CD8-positive, alpha-beta memory T cell (primary cell): ENCODE data around the gene CARHSP1. TPM values are rescaled to one million over a fixed set of nuclear protein-coding genes. Genes with fewer than 3 reads are reported as not detected.
A peak's percentile ranks its signal among the peaks of the same experiment; 100 is the strongest.

Experiments used
- CTCF ChIA-PET: fragments of 350-600 bp; sonication (Branson Sonifier 250); formaldehyde crosslinking; loops from one replicate; lab custom pipeline; 2021; ENCODE audit warnings: antibody characterized with exemption; lab: Charles Lee
- POLR2A ChIA-PET: fragments of 350-600 bp; sonication (Branson Sonifier 250); formaldehyde crosslinking; loops from one replicate; lab custom pipeline; 2021; ENCODE audit warnings: antibody characterized with exemption; lab: Charles Lee
- DNase-seq, 5 donors: peaks; one replicate each; pipeline versions ENCODE4 v3.0.0 to v3.0.0-alpha.2; 2020 to 2022; ENCODE audit warnings: mixed read lengths in 1 of 5
- H3K27ac ChIP-seq: one replicate; pipeline ENCODE4 v1.7.0; 2013; ENCODE audit warnings: low read depth, mild to moderate bottlenecking, low read length, moderate library complexity
- H3K27me3 ChIP-seq: 2 replicates; pipeline ENCODE4 v1.7.0; 2013; ENCODE audit warnings: low read length, mild to moderate bottlenecking; ENCODE audit not compliant: insufficient read depth, poor library complexity, severe bottlenecking
- H3K36me3 ChIP-seq: 2 replicates; pipeline ENCODE4 v1.7.0; 2013; ENCODE audit warnings: mild to moderate bottlenecking, low read length, moderate library complexity; ENCODE audit not compliant: insufficient read depth
- H3K4me1 ChIP-seq: 2 replicates; pipeline ENCODE4 v1.7.0; 2013; ENCODE audit warnings: mild to moderate bottlenecking, low read length, moderate library complexity; ENCODE audit not compliant: insufficient read depth
- H3K4me3 ChIP-seq: 2 replicates; pipeline ENCODE4 v1.7.0; 2013; ENCODE audit warnings: mild to moderate bottlenecking, low read length
- H3K9me3 ChIP-seq: 2 replicates; pipeline ENCODE4 v1.7.0; 2013; ENCODE audit warnings: mild to moderate bottlenecking, low read length
- H3K27ac Mint-ChIP-seq, 8 donors: one replicate each; pipeline ENCODE4 v1.8.0; 2020 to 2021; ENCODE audit warnings: mixed read lengths in 8 of 8, mild to moderate bottlenecking in 6 of 8, inconsistent platforms in 3 of 8, moderate library complexity in 3 of 8
- H3K27me3 Mint-ChIP-seq, 2 donors: one replicate each; pipeline ENCODE4 v1.8.0; 2020 to 2021; ENCODE audit warnings: mixed read lengths in 2 of 2, mild to moderate bottlenecking in 1 of 2, moderate library complexity in 1 of 2
- H3K36me3 Mint-ChIP-seq, 3 donors: one replicate each; pipeline ENCODE4 v1.8.0; 2020 to 2021; ENCODE audit warnings: mixed read lengths in 3 of 3, inconsistent platforms in 1 of 3, mild to moderate bottlenecking in 1 of 3
- H3K4me1 Mint-ChIP-seq, 3 donors: one replicate each; pipeline ENCODE4 v1.8.0; 2020 to 2021; ENCODE audit warnings: mixed read lengths in 3 of 3, inconsistent platforms in 1 of 3, mild to moderate bottlenecking in 1 of 3
- H3K4me3 Mint-ChIP-seq, 7 donors: one replicate each; pipeline ENCODE4 v1.8.0; 2020 to 2021; ENCODE audit warnings: mixed read lengths in 7 of 7, mild to moderate bottlenecking in 6 of 7, moderate library complexity in 4 of 7, inconsistent platforms in 2 of 7
- H3K9me3 Mint-ChIP-seq, 5 donors: one replicate each; pipeline ENCODE4 v1.8.0; 2020 to 2022; ENCODE audit warnings: mixed read lengths in 5 of 5, mild to moderate bottlenecking in 3 of 5, moderate library complexity in 2 of 5, inconsistent platforms in 1 of 5
- polyA plus RNA-seq: library from polyadenylated mRNA; unstranded; fragments of 300-500 nt; fragmentation: Illumina TruSeq; gene quantifications from one replicate; pipeline ENCODE4 v1.2.3, GENCODE V29; 2021
- total RNA-seq, 2 experiments: library from RNA; stranded (reverse); gene quantifications; one replicate each; pipeline ENCODE4 v1.2.3, GENCODE V29; 2021

The CARHSP1 gene
- total and polyA plus RNA-seq, 3 experiments from 2014 or later = 52.6 to 58.5 (median 57.8) TPM

DNA sequence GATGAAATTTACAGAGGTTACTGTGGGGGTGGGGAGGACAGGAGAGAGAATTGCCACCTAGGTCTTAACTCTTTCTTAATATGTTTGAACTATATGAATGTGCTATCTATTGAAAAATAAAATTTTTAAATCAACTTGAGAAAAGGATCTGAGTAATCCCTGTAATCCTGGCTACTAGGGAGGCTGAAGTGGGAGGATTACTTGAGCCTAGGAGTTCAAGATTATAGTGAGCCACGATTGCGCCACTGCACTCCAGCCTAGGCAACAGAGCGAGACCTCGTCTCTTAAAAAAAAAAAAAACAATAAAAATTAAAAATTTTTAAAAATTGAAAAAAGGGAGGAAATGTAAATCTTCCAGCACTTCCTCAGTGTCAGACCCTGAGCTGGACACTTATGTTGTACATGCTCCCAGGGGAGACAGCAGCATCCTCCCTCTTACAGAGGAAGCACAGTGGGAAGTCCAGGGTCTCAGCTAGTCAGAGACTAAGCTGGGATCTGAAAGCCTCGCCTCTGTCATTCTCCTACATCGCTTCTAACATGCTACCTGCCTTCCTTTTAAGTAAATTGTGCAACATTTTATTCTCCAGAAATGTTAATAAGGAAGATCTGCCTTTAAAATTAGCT is 49.3 kb downstream of the CARHSP1 start:
- ChIA-PET POLR2A (interaction anchor here (0.7 kb wide), 1 partner anchor 19 kb away, joined by 3 read pairs; no protein-coding TSS in a partner anchor), CTCF (interaction anchor here (1.3 kb wide), 2 partner anchors 60 to 319 kb away, joined by 3 to 5 read pairs; no protein-coding TSS in a partner anchor)
- peak overlapping the region in 4 of 8 donors; percentile 24 to 71 (median 43) for H3K27ac Mint-ChIP-seq

DNA sequence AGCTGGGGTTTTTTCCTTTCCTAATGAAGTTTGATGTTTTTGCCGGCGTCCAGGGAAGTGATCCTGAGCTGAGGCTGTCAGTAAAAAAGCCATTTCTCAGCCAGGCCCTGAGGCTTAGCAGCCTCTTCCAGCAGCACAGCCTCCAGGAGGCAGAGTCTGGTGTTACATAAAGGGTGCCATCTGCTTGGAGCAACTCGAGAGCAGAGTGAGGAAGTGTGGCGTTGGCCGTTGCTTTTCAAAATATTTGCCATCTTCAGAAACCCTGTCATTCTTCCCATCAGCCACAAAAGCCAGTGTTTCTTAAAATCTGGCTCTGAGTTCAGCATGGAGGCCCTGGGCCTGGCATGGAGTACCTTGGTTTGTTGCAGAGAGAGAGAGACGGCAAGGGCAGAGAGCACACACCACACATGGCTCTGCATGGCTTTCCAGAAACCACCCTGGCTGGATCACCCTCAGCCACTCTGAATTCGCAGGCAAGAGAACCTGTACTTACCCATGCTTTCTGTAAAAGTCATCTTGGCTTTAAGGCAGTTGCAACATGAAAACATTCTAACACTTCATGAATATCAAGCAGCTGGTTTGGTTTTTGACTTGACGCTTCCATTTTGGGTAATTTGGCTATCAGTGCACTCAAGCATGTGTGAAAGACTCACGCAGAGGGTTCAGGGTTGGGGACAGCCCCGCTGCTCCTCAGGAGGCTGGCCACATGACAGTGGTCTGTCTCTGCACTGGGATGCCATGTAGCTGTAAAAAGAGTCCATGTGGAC is 50.1 kb downstream of the CARHSP1 start:
- H3K4me3 Mint-ChIP-seq = peak overlapping the region in 1 of 7 donors; percentile 41
- H3K4me1 ChIP-seq = peaks cover 12% of the 10 kb centered on the region
- peaks cover 18 to 76% (median 20%) of the 10 kb centered on the region in 3 donors for H3K36me3 Mint-ChIP-seq
- no peaks in the 10 kb centered on the region for H3K9me3 ChIP-seq
- no peaks in the 10 kb centered on the region for H3K27me3 ChIP-seq
- CTCF ChIA-PET = interaction anchor here (1.3 kb wide), 1 partner anchor 61 kb away, joined by 5 read pairs; no protein-coding TSS in a partner anchor
- no peaks in the 10 kb centered on the region for H3K9me3 Mint-ChIP-seq
- no peak overlapping the region for H3K4me3 ChIP-seq
- no peaks in the 10 kb centered on the region for H3K27me3 Mint-ChIP-seq
- DNase-seq = no peak
- H3K36me3 ChIP-seq = peaks cover 21% of the 10 kb centered on the region
- POLR2A ChIA-PET = no interaction called here
- H3K27ac ChIP-seq = no peak overlapping the region
- peak overlapping the region in 3 of 8 donors; percentile 24 to 71 (median 41) for H3K27ac Mint-ChIP-seq
- H3K4me1 Mint-ChIP-seq = peaks cover 23 to 27% (median 24%) of the 10 kb centered on the region in 3 donors

More for the DNA sequence above, 49.3 kb downstream of the CARHSP1 start:
- Histone ChIP-seq H3K36me3 (peaks cover 14% of the 10 kb centered on the region), H3K9me3 (no peaks in the 10 kb centered on the region), H3K27me3 (no peaks in the 10 kb centered on the region), H3K4me1 (peaks cover 12% of the 10 kb centered on the region), H3K4me3 (no peak overlapping the region), H3K27ac (no peak overlapping the region)
- Mint-ChIP-seq H3K36me3 (peaks cover 15 to 75% (median 20%) of the 10 kb centered on the region in 3 donors), H3K4me1 (peaks cover 21 to 27% (median 23%) of the 10 kb centered on the region in 3 donors), H3K9me3 (no peaks in the 10 kb centered on the region), H3K27me3 (no peaks in the 10 kb centered on the region), H3K4me3 (no peak overlapping the region)
- DNase-seq = no peak

DNA sequence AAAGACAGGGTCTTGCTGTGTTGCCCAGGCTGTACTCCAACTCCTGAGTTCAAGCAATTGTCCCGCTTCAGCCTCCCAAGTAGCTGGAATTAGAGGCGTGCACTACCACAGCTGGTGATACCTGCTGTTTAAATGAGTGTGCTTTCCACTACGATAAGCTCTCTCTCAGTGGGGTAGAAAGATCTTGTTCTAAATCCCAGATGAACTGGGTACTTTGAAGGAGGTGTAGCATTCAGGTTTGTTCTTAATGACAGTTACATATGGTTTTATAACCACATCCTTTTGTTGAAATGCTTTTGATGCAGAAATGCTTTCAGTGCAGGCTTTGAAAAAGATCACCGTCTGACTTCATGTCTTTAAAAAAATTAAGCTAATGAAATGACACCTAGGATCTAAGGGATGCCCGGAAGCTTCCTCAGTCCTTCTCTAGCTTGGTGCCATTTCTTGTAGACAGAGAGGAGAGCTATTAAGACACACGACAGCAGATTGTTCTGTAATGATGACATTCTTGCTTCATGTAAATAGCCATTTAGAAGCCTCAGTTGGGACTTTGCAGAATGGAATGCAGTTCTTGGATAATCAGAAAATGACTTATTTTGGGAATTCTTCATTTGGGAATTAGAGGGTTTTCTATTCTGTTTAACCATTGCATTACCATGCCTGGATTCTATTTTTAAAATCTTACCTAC is 51.7 kb downstream of the CARHSP1 start:
- Mint-ChIP-seq H3K36me3 (peaks cover 18 to 78% (median 25%) of the 10 kb centered on the region in 3 donors), H3K4me1 (peaks cover 20 to 24% (median 21%) of the 10 kb centered on the region in 3 donors), H3K27ac (peak overlapping the region in 7 of 8 donors; percentile 21 to 88 (median 54)), H3K4me3 (peak overlapping the region in 1 of 7 donors; percentile 13), H3K9me3 (no peaks in the 10 kb centered on the region), H3K27me3 (no peaks in the 10 kb centered on the region)
- no peak overlapping the region for H3K4me3 ChIP-seq
- peaks cover 12% of the 10 kb centered on the region for H3K4me1 ChIP-seq
- CTCF ChIA-PET = no interaction called here
- peaks cover 36% of the 10 kb centered on the region for H3K36me3 ChIP-seq
- peak in 2 of 5 donors; percentile 28 to 45 for DNase-seq
- H3K27ac ChIP-seq = no peak overlapping the region
- H3K27me3 ChIP-seq = no peaks in the 10 kb centered on the region
- no peaks in the 10 kb centered on the region for H3K9me3 ChIP-seq
- POLR2A ChIA-PET = no interaction called here

DNA sequence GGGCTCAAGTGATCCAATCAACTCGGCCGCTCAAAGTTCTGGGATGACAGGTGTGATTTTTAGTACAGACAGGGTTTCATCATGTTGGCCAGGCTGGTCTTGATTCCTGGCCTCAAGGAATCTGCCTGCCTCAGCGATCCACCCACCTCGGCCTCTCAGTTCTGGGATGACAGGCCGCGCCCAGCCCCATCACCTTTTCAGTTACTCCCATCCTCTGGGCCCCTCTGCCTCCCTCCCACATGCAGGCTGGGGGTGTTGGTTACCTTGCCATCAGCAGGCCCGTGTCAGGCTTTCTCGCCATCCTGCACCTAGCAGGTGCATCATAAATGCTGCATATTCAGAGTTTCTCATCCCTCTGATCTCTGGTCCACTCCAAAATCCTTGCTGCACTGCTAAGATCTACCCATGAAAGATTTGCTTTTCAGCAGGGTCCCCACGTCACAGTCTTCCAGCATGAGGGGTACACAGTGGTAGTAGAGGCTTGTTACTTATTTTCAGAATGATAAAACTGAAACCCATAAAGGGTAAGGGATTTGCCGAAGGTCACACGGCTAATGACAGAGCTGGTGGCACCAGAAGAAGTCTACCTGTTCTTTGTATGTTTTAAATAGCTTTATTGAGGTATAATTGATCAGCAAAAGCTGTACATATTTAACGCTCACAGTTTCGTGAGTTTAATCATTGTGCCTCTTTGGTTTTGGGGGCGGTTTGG is 54.6 kb downstream of the CARHSP1 start:
- no peaks in the 10 kb centered on the region for H3K9me3 Mint-ChIP-seq
- Histone ChIP-seq H3K27me3 (no peaks in the 10 kb centered on the region), H3K36me3 (peaks cover 54% of the 10 kb centered on the region), H3K4me1 (peaks cover 12% of the 10 kb centered on the region), H3K9me3 (no peaks in the 10 kb centered on the region), H3K4me3 (no peak overlapping the region), H3K27ac (no peak overlapping the region)
- no peak for DNase-seq
- no peaks in the 10 kb centered on the region for H3K27me3 Mint-ChIP-seq
- ChIA-PET POLR2A (no interaction called here), CTCF (no interaction called here)
- peaks cover 18 to 81% (median 26%) of the 10 kb centered on the region in 3 donors for H3K36me3 Mint-ChIP-seq
- H3K27ac Mint-ChIP-seq = peak overlapping the region in 4 of 8 donors; percentile 31 to 69 (median 58)
- no peak overlapping the region for H3K4me3 Mint-ChIP-seq
- H3K4me1 Mint-ChIP-seq = peaks cover 15 to 24% (median 21%) of the 10 kb centered on the region in 3 donors

DNA sequence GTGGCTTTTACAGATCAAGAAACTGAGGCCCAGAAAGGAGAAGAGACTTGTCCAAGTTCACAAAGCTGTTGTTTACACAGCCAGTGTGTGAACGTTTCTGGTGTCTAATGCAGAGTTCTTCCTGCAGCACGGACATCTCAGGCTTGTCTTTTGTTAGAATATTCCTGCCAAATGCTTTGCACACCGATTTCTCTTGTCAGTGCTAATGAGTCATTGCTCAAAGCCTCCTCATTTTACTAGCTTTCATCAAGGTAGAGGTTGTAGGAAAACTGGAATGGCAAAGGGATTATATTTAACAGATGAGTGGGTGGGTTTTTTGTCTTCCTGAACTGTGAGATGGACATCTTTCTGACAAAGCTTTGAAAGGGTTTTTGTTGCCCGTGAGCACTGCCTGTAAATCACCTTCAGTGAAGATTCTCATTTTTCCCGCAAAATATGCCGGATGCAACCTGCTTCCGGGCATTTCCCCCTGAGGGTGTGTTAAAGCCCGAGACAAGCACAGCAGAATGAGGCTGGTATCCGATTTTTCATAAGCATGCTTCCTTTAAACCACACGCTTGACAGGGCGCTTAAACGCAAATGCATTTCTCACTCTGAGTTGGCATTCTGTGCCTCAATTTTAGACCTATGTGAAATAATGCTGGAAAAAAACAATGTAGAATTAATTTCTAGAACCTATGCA is 56.5 kb downstream of the CARHSP1 start:
- POLR2A ChIA-PET = no interaction called here
- H3K4me3 ChIP-seq = no peak overlapping the region
- Mint-ChIP-seq H3K27me3 (no peaks in the 10 kb centered on the region), H3K9me3 (no peaks in the 10 kb centered on the region), H3K27ac (peak overlapping the region in 2 of 8 donors; percentile 11 to 72), H3K36me3 (peaks cover 21 to 86% (median 33%) of the 10 kb centered on the region in 3 donors), H3K4me1 (peaks cover 9 to 14% (median 13%) of the 10 kb centered on the region in 3 donors), H3K4me3 (no peak overlapping the region)
- no peak for DNase-seq
- CTCF ChIA-PET = no interaction called here
- peaks cover 66% of the 10 kb centered on the region for H3K36me3 ChIP-seq
- H3K4me1 ChIP-seq = peaks cover 8% of the 10 kb centered on the region
- H3K27ac ChIP-seq = no peak overlapping the region
- no peaks in the 10 kb centered on the region for H3K27me3 ChIP-seq
- no peaks in the 10 kb centered on the region for H3K9me3 ChIP-seq

DNA sequence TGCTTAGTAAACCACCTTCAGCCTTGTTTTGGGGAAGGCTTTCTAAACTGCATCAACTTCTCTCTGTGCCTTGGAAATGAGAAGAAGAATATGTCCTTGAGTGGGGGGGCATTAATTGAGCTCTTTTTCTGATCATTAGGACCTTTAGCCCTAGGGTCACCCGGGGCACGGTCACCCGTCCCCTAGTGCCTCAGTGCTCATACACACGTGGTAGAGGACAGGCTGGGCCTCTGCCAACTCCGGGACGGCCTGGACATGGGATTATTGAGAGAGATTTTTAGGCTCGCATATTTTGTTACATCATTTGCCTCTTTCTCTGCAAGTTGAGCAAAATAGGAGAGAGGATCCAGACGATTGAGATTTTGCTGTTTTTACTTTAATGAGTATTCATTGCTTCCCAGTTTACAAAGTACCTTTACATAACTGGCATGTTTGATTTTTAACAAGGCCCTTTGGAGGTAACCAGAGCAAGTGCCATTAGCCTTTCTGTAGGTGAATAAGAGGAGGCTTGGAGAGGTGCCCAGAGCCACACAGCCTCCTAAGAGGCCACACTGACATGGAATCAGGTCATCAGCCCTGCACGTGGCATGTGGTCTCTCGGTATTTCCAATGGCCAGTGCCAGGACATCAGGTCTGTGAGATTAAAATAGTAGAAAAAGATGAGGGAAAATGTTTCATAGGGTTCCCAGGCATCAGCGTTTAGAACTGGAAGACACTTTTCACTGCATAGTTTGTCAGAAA is 60.0 kb downstream of the CARHSP1 start:
- no peak overlapping the region for H3K27ac ChIP-seq
- Mint-ChIP-seq H3K27ac (peak overlapping the region in 2 of 8 donors; percentile 1 to 6), H3K4me1 (peaks cover 0 to 4% (median 0%) of the 10 kb centered on the region in 3 donors), H3K4me3 (no peak overlapping the region), H3K9me3 (no peaks in the 10 kb centered on the region), H3K36me3 (peaks cover 6 to 84% (median 31%) of the 10 kb centered on the region in 3 donors), H3K27me3 (no peaks in the 10 kb centered on the region)
- ChIA-PET CTCF (interaction anchor here (0.6 kb wide), 1 partner anchor 8 kb away, joined by 3 read pairs; no protein-coding TSS in a partner anchor), POLR2A (no interaction called here)
- H3K4me1 ChIP-seq = no peaks in the 10 kb centered on the region
- H3K4me3 ChIP-seq = no peak overlapping the region
- H3K36me3 ChIP-seq = peaks cover 78% of the 10 kb centered on the region
- no peaks in the 10 kb centered on the region for H3K27me3 ChIP-seq
- no peak for DNase-seq
- H3K9me3 ChIP-seq = no peaks in the 10 kb centered on the region
